ENCODE measurements around the gene TRIM17.
A peak's percentile ranks its signal among the peaks of the same experiment; 100 is the strongest.

Gene TRIM17

DNA sequence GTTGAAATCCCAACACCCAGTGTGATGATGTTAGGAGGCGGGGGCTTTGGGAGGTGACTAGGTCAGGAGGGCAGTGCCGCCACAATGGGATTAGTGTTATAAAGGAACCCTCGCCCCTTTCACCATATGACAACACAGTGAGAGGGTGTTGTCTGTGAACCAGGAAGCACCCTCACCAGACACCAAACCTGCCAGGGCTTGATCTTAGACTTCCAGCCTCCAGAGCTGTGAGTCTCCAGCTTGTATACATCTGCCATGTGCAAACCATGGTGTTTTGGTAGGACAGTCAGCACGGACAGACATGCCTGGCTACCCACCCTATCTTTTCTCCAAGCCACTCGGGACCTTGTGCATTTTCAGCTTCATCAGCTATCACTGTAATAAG, 14.0 kb downstream of the TRIM17 start:
- H3K36me3 ChIP-seq (ENCODE audit: insufficient read depth, low read length), result peaks cover 82% of the 10 kb centered on the region

DNA sequence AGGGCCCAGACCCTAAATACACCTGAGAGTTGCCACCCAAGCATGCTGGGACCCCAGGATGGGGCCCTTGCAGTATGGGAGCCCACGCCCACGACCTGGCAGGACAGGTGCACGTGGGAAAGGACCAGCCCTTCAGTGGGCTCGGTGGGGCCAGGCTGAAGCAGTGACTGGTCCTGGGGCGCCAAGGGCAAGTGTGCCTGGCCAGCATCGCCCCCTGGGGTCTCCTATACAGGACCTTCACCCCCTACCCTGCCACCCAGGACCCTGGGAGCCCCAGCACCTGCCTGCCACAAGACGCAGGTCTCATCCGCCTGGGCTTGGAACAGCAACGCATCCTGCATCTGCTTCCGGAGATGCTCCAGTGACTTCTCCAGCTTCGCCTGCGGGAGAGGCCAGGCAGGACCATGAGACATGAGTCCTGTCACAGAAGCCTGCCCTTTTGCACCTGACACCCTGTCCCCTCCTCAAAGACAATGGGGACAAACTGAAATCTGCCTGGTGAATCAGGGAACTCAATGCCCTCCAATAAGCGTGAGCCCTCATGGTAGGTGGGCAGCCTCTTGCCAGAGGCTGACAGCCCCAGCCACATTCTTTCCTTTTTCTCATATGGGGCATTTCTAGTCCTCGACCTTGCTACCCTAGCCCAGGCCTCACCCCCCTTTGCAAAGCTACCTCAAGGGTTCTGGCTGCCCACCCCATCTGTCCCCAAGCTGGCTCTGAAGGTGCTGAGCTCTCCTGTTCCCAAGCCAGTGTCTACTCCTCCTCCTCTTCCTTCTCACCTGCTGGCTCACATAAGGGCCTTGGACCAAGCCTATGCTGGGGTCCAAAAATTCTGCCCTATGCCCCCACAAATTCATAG, 14.7 kb downstream of the TRIM17 start:
- peaks cover 34% of the 10 kb centered on the region for H3K4me1 ChIP-seq (ENCODE audit: insufficient read depth, low read length)
- peaks cover 77% of the 10 kb centered on the region for H4K20me1 ChIP-seq (ENCODE audit: insufficient read depth, low read length)
- no peak overlapping the region for H3K27ac ChIP-seq (ENCODE audit: low read length)
- no peak for ATAC-seq (ENCODE audit: insufficient read depth, low read depth)
- DNase-seq, result no peak
- no peak for TF ChIP-seq EZH2 (IDR thresholded peaks at IDR 0.05; ENCODE audit: borderline replicate concordance, low read depth, low read length, severe bottlenecking)
- TF ChIP-seq, protein P1, sequence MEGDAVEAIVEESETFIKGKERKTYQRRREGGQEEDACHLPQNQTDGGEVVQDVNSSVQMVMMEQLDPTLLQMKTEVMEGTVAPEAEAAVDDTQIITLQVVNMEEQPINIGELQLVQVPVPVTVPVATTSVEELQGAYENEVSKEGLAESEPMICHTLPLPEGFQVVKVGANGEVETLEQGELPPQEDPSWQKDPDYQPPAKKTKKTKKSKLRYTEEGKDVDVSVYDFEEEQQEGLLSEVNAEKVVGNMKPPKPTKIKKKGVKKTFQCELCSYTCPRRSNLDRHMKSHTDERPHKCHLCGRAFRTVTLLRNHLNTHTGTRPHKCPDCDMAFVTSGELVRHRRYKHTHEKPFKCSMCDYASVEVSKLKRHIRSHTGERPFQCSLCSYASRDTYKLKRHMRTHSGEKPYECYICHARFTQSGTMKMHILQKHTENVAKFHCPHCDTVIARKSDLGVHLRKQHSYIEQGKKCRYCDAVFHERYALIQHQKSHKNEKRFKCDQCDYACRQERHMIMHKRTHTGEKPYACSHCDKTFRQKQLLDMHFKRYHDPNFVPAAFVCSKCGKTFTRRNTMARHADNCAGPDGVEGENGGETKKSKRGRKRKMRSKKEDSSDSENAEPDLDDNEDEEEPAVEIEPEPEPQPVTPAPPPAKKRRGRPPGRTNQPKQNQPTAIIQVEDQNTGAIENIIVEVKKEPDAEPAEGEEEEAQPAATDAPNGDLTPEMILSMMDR (IDR thresholded peaks at IDR 0.05; ENCODE audit: borderline replicate concordance, extremely low read depth, low read length, poor library complexity, severe bottlenecking), result no peak
- no peak overlapping the region for H3K9ac ChIP-seq (ENCODE audit: low read depth, low read length)
- peak overlapping the region; percentile 17; the same call in 1 of the 2 replicates for H3K4me2 ChIP-seq (ENCODE audit: insufficient read depth, low read length)
- no peak overlapping the region for H2AFZ ChIP-seq (ENCODE audit: low read depth, low read length)
- no peaks in the 10 kb centered on the region for H3K9me3 ChIP-seq (ENCODE audit: insufficient read depth, low read length, severe bottlenecking)
- no peaks in the 10 kb centered on the region for H3K27me3 ChIP-seq (ENCODE audit: insufficient read depth, low read length, poor library complexity)
- H3K4me3 ChIP-seq (ENCODE audit: low read depth in 1 of 2, low read length in 2 of 2), result no peak overlapping the region
- H3K36me3 ChIP-seq (ENCODE audit: insufficient read depth, low read length), result peaks cover 88% of the 10 kb centered on the region
- H3K79me2 ChIP-seq (ENCODE audit: insufficient read depth, low read length), result peaks cover 70% of the 10 kb centered on the region

More for the DNA sequence above, 14.0 kb downstream of the TRIM17 start:
- H3K9me3 ChIP-seq (ENCODE audit: insufficient read depth, low read length, severe bottlenecking), result no peaks in the 10 kb centered on the region
- no peak overlapping the region for H3K27ac ChIP-seq (ENCODE audit: low read length)
- no peak for TF ChIP-seq EZH2 (IDR thresholded peaks at IDR 0.05; ENCODE audit: borderline replicate concordance, low read depth, low read length, severe bottlenecking)
- TF ChIP-seq, protein P1 (IDR thresholded peaks at IDR 0.05; ENCODE audit: borderline replicate concordance, extremely low read depth, low read length, poor library complexity, severe bottlenecking), result no peak
- no peak overlapping the region for H3K4me3 ChIP-seq (ENCODE audit: low read depth in 1 of 2, low read length in 2 of 2)
- DNase-seq, result no peak
- peaks cover 40% of the 10 kb centered on the region for H3K4me1 ChIP-seq (ENCODE audit: insufficient read depth, low read length)
- H2AFZ ChIP-seq (ENCODE audit: low read depth, low read length), result no peak overlapping the region
- no peak for ATAC-seq (ENCODE audit: insufficient read depth, low read depth)
- peaks cover 76% of the 10 kb centered on the region for H3K79me2 ChIP-seq (ENCODE audit: insufficient read depth, low read length)
- H4K20me1 ChIP-seq (ENCODE audit: insufficient read depth, low read length), result peaks cover 74% of the 10 kb centered on the region
- no peaks in the 10 kb centered on the region for H3K27me3 ChIP-seq (ENCODE audit: insufficient read depth, low read length, poor library complexity)
- no peak overlapping the region for H3K9ac ChIP-seq (ENCODE audit: low read depth, low read length)
- peak overlapping the region; percentile 98; the same call in 1 of the 2 replicates for H3K4me2 ChIP-seq (ENCODE audit: insufficient read depth, low read length)

DNA sequence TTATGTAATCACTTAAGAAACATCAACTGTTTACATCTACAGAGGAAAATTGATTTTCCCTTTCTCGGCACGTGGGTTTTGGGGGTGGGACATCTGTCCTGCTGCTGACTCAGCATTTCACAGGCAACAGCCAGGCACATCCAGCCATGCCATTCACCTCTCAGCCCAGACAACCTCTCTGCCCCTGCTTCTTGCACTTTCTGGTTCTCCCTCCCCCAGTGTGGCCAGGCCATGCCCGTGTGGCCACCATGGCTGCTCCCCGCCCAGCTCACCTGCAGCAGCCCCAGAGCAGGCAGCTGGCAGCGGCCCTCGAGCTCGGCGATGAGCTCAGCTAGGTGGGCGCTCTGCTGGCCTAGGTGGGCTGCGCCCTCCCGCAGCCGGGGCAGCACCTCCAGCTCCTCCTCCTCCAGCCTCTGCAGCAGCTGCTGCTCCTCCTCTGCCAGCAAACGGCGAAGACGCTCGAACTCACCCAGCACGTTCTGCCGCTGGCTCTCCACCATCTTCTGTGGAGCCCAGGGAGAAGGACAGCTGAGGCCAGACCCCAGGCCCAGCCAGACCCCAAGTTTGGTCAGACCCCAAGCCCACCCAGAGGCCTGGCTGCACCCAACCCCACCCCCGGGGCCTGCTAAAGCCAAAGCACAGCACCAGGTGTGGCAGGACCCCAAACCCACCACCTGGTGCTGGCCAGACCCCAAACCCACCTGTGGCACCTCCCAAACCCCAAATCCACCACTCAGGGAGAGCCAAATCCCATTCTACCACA, 15.8 kb downstream of the TRIM17 start:
- Histone ChIP-seq H3K27me3 (ENCODE audit: insufficient read depth, low read length, poor library complexity) (no peaks in the 10 kb centered on the region), H3K9me3 (ENCODE audit: insufficient read depth, low read length, severe bottlenecking) (no peaks in the 10 kb centered on the region), H2AFZ (ENCODE audit: low read depth, low read length) (no peak overlapping the region), H3K9ac (ENCODE audit: low read depth, low read length) (no peak overlapping the region), H3K36me3 (ENCODE audit: insufficient read depth, low read length) (peaks cover 94% of the 10 kb centered on the region), H3K4me3 (ENCODE audit: low read depth in 1 of 2, low read length in 2 of 2) (no peak overlapping the region), H4K20me1 (ENCODE audit: insufficient read depth, low read length) (peaks cover 79% of the 10 kb centered on the region), H3K4me1 (ENCODE audit: insufficient read depth, low read length) (peaks cover 33% of the 10 kb centered on the region), H3K4me2 (ENCODE audit: insufficient read depth, low read length) (no peak overlapping the region; the same call in 1 of the 2 replicates), H3K27ac (ENCODE audit: low read length) (no peak overlapping the region), H3K79me2 (ENCODE audit: insufficient read depth, low read length) (peaks cover 61% of the 10 kb centered on the region)
- DNase-seq (no peak), ATAC-seq (ENCODE audit: insufficient read depth, low read depth) (no peak)
- TF ChIP-seq EZH2 (IDR thresholded peaks at IDR 0.05; ENCODE audit: borderline replicate concordance, low read depth, low read length, severe bottlenecking), result no peak

DNA sequence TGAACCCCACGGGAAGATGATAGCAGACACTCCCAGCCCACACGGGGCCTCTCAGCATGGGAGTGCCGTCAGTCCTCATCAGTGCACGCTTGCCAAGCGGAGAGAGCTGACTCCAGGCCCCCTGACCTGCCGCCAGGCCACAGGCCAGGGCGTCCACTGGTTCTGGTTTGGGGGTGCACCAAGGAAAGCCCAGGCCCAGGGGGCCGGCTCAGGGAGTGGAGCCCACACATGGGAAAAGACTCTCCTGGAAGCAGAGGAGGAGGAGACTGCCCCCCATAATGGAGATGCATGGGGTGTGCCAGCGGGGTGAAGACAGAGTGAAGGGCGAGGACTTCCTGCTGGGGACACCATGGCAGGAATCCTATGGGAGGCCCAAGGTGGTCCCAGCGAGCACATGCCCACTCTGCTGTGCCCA, 16.4 kb downstream of the TRIM17 start:
- Histone ChIP-seq H3K4me2 (ENCODE audit: insufficient read depth, low read length) (no peak overlapping the region), H3K27me3 (ENCODE audit: insufficient read depth, low read length, poor library complexity) (no peaks in the 10 kb centered on the region), H3K27ac (ENCODE audit: low read length) (no peak overlapping the region), H3K9ac (ENCODE audit: low read depth, low read length) (no peak overlapping the region), H3K4me1 (ENCODE audit: insufficient read depth, low read length) (peaks cover 28% of the 10 kb centered on the region), H2AFZ (ENCODE audit: low read depth, low read length) (no peak overlapping the region), H3K9me3 (ENCODE audit: insufficient read depth, low read length, severe bottlenecking) (no peaks in the 10 kb centered on the region), H3K4me3 (ENCODE audit: low read depth in 1 of 2, low read length in 2 of 2) (no peak overlapping the region), H3K36me3 (ENCODE audit: insufficient read depth, low read length) (peaks cover 95% of the 10 kb centered on the region), H4K20me1 (ENCODE audit: insufficient read depth, low read length) (peaks cover 73% of the 10 kb centered on the region), H3K79me2 (ENCODE audit: insufficient read depth, low read length) (peaks cover 55% of the 10 kb centered on the region)
- DNase-seq, result no peak
- TF ChIP-seq EZH2 (IDR thresholded peaks at IDR 0.05; ENCODE audit: borderline replicate concordance, low read depth, low read length, severe bottlenecking), result no peak
- TF ChIP-seq, protein P1 (IDR thresholded peaks at IDR 0.05; ENCODE audit: borderline replicate concordance, extremely low read depth, low read length, poor library complexity, severe bottlenecking), result no peak
- no peak for ATAC-seq (ENCODE audit: insufficient read depth, low read depth)
